Kidney (tissue), 14 donors: ENCODE results near the gene TMEM80. TPM values are rescaled to one million over a fixed set of nuclear protein-coding genes. Genes with fewer than 3 reads are reported as not detected.

ENCODE experiments used
- DNase-seq, 5 donors: peaks; one replicate each; pipeline ENCODE4 v3.0.0-alpha.2; 2013 to 2020
- FAIRE-seq: peaks from 2 replicates; lab custom pipeline; 2012; peaks lifted over from hg19 to GRCh38; lab: Jason Lieb, UNC
- H3K27ac ChIP-seq, 2 donors: one replicate each; pipeline ENCODE4 v1.7.0; 2013; ENCODE audit warnings: low read depth in 2 of 2, low read length in 2 of 2, inconsistent platforms in 1 of 2
- H3K27me3 ChIP-seq: one replicate; pipeline ENCODE4 v1.7.1; 2013; ENCODE audit warnings: low read length, inconsistent platforms; ENCODE audit not compliant: control insufficient read depth, insufficient read depth
- H3K36me3 ChIP-seq, 3 donors: one replicate each; pipeline versions ENCODE4 v1.7.0 to v1.7.1; 2013; ENCODE audit warnings: low read length in 3 of 3, control low read depth in 1 of 3, inconsistent platforms in 1 of 3; ENCODE audit not compliant: insufficient read depth in 3 of 3, control insufficient read depth in 2 of 3
- H3K4me1 ChIP-seq, 3 donors: one replicate each; pipeline versions ENCODE4 v1.7.0 to v1.7.1; 2013; ENCODE audit warnings: low read length in 3 of 3, inconsistent platforms in 1 of 3, low read depth in 1 of 3; ENCODE audit not compliant: control insufficient read depth in 2 of 3, insufficient read depth in 2 of 3
- H3K4me3 ChIP-seq, 3 donors: one replicate each; pipeline versions ENCODE4 v1.7.0 to v1.8.1; 2013; ENCODE audit warnings: low read length in 3 of 3, control low read depth in 1 of 3, inconsistent platforms in 1 of 3
- H3K9ac ChIP-seq, 3 donors: one replicate each; pipeline versions ENCODE4 v1.7.0 to v1.7.1; 2013; ENCODE audit warnings: low read length in 3 of 3, control low read depth in 1 of 3, inconsistent platforms in 1 of 3
- H3K9me3 ChIP-seq, 3 donors: one replicate each; pipeline versions ENCODE4 v1.7.0 to v1.7.1; 2013; ENCODE audit warnings: low read length in 3 of 3, control low read depth in 1 of 3, inconsistent platforms in 1 of 3; ENCODE audit not compliant: control insufficient read depth in 2 of 3, insufficient read depth in 1 of 3
- CTCF ChIP-seq: IDR thresholded peaks from 3 replicates; pipeline ENCODE4 v1.5.1; 2012; ENCODE audit warnings: mild to moderate bottlenecking, moderate library complexity, borderline replicate concordance; ENCODE audit not compliant: insufficient read depth; ENCODE audit errors: extremely low read depth
- intact Hi-C: fragments of 100-400 bp; cut with DNase I; formaldehyde crosslinking; loops from one replicate; pipeline ENCODE4 v1.11.1; 2022
- polyA plus RNA-seq: library from polyadenylated mRNA; stranded (reverse); fragments of 350-450 nt; fragmentation: Illumina TruSeq; extraction: RNeasy Lipid Tissue Mini Kit (QIAGEN cat#74804); gene quantifications from one replicate; pipeline ENCODE4 v1.2.3, GENCODE V29; 2014; ENCODE audit warnings: low read depth, low replicate concordance; ENCODE audit not compliant: insufficient read depth
- total RNA-seq: library from RNA; stranded (reverse); fragmentation: NEBNext Ultra II Directional; extraction: Animal tissue kit (Norgen Biotek cat#: 25700); gene quantifications from one replicate; pipeline ENCODE4 v1.2.1, GENCODE V29; 2021
- donor health status: control.
- donor health status: control.
- donor health status: control.
- donor health status: control.
- donor health status: control.
- donor health status: DM: yes; HTN: yes; CAD: no.
- donor health status: Normal renal cell carcinoma (clear cell type).

Gene TMEM80
- total and polyA plus RNA-seq, 2 donors from 2014 or later = 36.2 to 38.6 TPM

GRCh38 chr11:721741-722345 lies 26.2 kb downstream of the TMEM80 start:
- Histone ChIP-seq H3K27me3 (no peaks in the 10 kb centered on the region), H3K9me3 (no peaks in the 10 kb centered on the region), H3K4me1 (peaks cover 0 to 6% (median 0%) of the 10 kb centered on the region in 3 donors), H3K27ac (no peak overlapping the region), H3K4me3 (no peak overlapping the region), H3K9ac (no peak overlapping the region), H3K36me3 (peaks cover 0 to 16% (median 0%) of the 10 kb centered on the region in 3 donors)
- DNase-seq (peak in 1 of 5 donors; percentile 70), FAIRE-seq (no peak)
- intact Hi-C loops = loop anchor here (10.0 kb wide), 1 partner anchor 167 kb away; no protein-coding TSS in a partner anchor
- no peak for TF ChIP-seq CTCF

GRCh38 chr11:722346-722811 lies 26.8 kb downstream of the TMEM80 start:
- peak in 1 of 5 donors; percentile 49 for DNase-seq
- no peak overlapping the region for H3K9ac ChIP-seq
- peaks cover 0 to 6% (median 0%) of the 10 kb centered on the region in 3 donors for H3K4me1 ChIP-seq
- intact Hi-C loops = loop anchor here (10.0 kb wide), 1 partner anchor 168 kb away; no protein-coding TSS in a partner anchor
- no peaks in the 10 kb centered on the region for H3K27me3 ChIP-seq
- H3K9me3 ChIP-seq = no peaks in the 10 kb centered on the region
- H3K36me3 ChIP-seq = peaks cover 0 to 13% (median 0%) of the 10 kb centered on the region in 3 donors
- no peak overlapping the region for H3K4me3 ChIP-seq
- peak overlapping the region in 1 of 2 donors; percentile 22 for H3K27ac ChIP-seq
- no peak for TF ChIP-seq CTCF
- FAIRE-seq = no peak

- peak; percentile 60 for TF ChIP-seq CTCF
- Histone ChIP-seq H3K9ac (no peak overlapping the region), H3K4me3 (no peak overlapping the region), H3K9me3 (no peaks in the 10 kb centered on the region), H3K36me3 (peaks cover 0 to 12% (median 0%) of the 10 kb centered on the region in 3 donors), H3K27ac (no peak overlapping the region), H3K4me1 (peaks cover 0 to 11% (median 0%) of the 10 kb centered on the region in 3 donors), H3K27me3 (no peaks in the 10 kb centered on the region)
- FAIRE-seq = no peak
- intact Hi-C loops = loop anchor here (10.0 kb wide), 1 partner anchor 169 kb away; no protein-coding TSS in a partner anchor
- DNase-seq = peak in 3 of 5 donors; percentile 56 to 69 (median 62)
These were observed 27.7 kb downstream of the TMEM80 start for GRCh38 chr11:723120-723883.
